Measurements from ENCODE around the gene ATP6V1A.

The ATP6V1A gene

DNA sequence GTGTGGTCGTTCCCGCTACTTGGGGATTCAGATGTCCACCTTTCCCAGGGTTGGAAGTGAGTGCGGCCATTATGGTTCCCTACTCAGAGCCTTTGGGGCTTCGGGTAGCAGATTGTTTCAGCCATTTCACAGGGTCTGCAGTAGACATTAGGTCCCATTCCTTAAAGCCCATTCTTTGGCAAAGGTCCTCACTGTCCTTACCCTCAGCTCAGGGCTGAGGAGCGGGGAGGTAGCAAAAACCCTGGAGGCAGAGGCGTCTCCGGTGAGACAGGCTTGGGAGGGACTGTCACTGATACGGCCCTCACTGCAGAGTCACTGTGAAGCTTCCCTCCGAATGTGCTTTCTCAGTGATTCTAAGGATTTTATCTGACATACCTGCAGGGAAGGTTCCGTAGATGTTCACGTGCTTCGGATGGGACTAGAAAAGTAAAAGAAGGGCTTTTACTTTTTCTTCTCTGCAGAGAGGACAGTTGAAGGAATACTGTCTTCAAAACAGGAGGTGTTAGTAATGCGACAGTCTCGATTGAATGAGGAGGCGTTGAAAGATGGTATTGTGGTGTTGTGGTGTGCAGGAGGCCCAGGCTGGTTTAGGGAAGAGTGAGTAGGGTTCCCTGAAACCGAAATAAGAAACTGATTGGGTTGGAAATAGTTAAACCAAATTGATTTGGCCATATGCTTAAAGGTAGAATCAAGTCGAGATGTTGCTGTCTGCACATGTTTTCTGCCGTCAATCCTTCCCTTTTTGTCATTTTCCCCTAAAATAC is 630 bp downstream of the ATP6V1A start:
- H3K4me1 Mint-ChIP-seq, result peaks cover 40% of the 10 kb centered on the region
- no peaks in the 10 kb centered on the region for H3K36me3 Mint-ChIP-seq (ENCODE audit: low read depth)
- H3K4me3 Mint-ChIP-seq, result peak overlapping the region; percentile 96 to 100 (median 96)
- H3K27me3 Mint-ChIP-seq (ENCODE audit: low read depth), result no peaks in the 10 kb centered on the region
- peak overlapping the region; percentile 100 for H3K27ac Mint-ChIP-seq
- H3K9me3 Mint-ChIP-seq, result no peaks in the 10 kb centered on the region
- TF ChIP-seq, protein P1, sequence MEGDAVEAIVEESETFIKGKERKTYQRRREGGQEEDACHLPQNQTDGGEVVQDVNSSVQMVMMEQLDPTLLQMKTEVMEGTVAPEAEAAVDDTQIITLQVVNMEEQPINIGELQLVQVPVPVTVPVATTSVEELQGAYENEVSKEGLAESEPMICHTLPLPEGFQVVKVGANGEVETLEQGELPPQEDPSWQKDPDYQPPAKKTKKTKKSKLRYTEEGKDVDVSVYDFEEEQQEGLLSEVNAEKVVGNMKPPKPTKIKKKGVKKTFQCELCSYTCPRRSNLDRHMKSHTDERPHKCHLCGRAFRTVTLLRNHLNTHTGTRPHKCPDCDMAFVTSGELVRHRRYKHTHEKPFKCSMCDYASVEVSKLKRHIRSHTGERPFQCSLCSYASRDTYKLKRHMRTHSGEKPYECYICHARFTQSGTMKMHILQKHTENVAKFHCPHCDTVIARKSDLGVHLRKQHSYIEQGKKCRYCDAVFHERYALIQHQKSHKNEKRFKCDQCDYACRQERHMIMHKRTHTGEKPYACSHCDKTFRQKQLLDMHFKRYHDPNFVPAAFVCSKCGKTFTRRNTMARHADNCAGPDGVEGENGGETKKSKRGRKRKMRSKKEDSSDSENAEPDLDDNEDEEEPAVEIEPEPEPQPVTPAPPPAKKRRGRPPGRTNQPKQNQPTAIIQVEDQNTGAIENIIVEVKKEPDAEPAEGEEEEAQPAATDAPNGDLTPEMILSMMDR (IDR thresholded peaks at IDR 0.05; ENCODE audit: unreplicated experiment in 3 of 3), result no peak

DNA sequence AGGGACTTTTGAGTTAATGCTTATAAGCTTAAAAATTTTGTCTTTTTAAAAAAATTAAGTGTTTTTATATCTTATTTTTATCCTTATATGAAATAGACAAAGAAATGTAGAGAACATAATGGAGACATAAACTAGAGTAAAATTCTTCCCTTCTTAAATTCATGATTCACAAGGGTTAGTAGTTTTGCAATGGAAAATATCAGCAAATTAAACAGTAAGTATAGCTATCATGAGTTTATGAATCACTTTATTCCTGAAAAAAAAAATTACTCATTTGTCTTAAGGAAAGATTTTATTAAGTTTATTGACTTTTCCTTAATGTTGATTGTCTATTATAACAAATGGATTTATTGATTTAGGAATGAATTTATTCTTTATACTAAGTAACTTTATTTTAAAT is 4.3 kb downstream of the ATP6V1A start:
- TF ChIP-seq, protein P1 (IDR thresholded peaks at IDR 0.05; ENCODE audit: unreplicated experiment in 3 of 3), result no peak
- Mint-ChIP-seq H3K27me3 (ENCODE audit: low read depth) (no peaks in the 10 kb centered on the region), H3K9me3 (no peaks in the 10 kb centered on the region)

DNA sequence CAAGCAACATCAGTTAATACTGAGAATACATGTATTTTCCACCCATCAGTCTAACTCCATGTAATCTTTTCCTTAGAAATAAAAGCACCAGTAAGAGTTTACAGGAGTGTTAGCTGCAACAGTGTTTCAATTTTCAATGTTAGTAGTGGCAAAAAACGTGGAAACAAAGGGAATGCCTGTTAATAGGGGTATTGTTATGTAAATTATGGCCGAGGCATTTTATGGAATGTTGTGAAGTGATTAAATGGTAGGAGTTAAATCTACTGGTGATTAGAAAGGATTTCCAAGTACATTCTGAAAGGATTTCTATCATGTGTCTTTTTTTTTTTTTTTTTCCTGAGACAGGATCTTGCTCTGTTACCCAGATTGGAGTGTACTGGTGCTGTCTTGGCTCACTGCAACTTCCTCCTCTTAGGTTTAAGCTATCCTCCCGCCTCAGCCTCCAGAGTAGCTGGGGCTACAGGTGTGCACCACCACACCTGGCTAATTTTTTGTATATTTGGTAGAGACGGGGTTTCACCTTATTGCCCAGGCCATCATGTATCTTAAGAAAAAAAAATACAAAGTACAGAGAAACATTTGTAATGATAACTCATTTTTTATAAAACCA is 6.6 kb downstream of the ATP6V1A start:
- H3K9me3 Mint-ChIP-seq, result peaks cover 6% of the 10 kb centered on the region

More for the DNA sequence above, 4.3 kb downstream of the ATP6V1A start:
- H3K36me3 Mint-ChIP-seq (ENCODE audit: low read depth), result no peaks in the 10 kb centered on the region
- H3K4me1 Mint-ChIP-seq, result peaks cover 22% of the 10 kb centered on the region
- no peak overlapping the region for H3K4me3 Mint-ChIP-seq
- H3K27ac Mint-ChIP-seq, result no peak overlapping the region

DNA sequence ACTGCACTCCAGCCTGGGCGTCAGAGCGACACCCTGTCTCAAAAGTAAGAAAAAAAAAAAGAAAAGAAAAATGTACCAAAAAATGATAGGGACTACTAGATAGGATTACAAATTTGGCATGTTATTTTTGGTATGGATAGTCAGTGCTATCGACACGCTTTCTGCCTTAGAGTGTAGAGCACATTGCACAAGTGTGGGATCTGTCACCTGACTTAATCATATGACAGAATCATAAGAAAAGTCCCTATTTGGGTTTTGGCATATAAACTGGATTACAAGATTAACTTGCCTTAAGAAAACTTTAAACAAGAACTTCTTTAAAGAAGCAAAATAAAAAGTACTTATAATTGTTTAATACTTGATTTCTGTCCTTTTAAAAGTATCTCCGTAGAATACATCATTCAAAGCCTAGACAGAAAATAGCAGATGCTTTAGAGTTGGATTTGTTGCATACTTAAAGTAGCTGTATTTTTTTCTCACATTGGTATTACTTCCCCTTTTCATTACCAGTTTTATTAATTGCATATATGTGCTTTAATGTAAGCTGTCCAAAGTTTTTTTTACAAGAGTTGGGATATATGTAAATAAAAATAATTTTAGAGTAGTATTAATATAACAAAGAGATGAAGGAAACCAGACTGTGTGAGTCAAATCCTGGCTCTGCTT is 7.8 kb downstream of the ATP6V1A start:
- Mint-ChIP-seq H3K4me1 (peaks cover 3% of the 10 kb centered on the region), H3K36me3 (ENCODE audit: low read depth) (peaks cover 13% of the 10 kb centered on the region), H3K27ac (no peak overlapping the region), H3K27me3 (ENCODE audit: low read depth) (no peaks in the 10 kb centered on the region), H3K4me3 (no peak overlapping the region), H3K9me3 (peaks cover 10% of the 10 kb centered on the region)
- TF ChIP-seq, protein P1 (IDR thresholded peaks at IDR 0.05; ENCODE audit: unreplicated experiment in 3 of 3), result no peak

More for the DNA sequence above, 6.6 kb downstream of the ATP6V1A start:
- Mint-ChIP-seq H3K27ac (no peak overlapping the region), H3K36me3 (ENCODE audit: low read depth) (peaks cover 8% of the 10 kb centered on the region), H3K4me3 (no peak overlapping the region), H3K4me1 (peaks cover 12% of the 10 kb centered on the region), H3K27me3 (ENCODE audit: low read depth) (no peaks in the 10 kb centered on the region)
- TF ChIP-seq, protein P1 (IDR thresholded peaks at IDR 0.05; ENCODE audit: unreplicated experiment in 3 of 3), result no peak

DNA sequence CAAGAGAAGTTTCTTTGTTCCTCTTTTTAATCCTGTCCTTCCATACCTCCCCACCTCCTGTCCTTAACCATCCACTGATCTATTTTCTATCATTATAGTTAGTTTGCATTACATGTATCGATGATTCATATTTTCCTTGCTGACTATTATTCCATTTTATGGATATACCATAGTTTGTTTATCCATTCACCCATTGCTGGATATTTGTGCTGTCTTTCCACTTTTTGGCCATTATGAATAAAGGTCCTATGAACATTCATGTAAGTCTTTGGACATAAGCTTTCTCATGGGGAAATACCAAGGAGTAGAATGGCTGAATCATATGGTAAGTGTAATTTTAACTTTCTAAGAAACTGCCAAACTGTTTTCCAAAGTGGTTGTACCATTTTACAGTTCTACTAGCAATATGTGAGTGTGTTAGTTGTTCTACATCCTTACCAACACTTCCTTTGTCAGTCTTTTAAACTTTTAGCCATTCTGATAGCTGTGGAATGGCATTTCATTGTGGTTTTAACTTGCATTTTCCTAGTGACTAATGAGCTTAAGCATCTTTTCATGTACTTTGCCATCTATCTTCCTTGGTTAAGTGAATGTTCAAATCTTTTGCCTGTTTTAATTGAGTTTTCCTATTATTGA is 11.7 kb downstream of the ATP6V1A start:
- H3K27ac Mint-ChIP-seq, result no peak overlapping the region
- peaks cover 13% of the 10 kb centered on the region for H3K36me3 Mint-ChIP-seq (ENCODE audit: low read depth)
- no peaks in the 10 kb centered on the region for H3K27me3 Mint-ChIP-seq (ENCODE audit: low read depth)
- H3K4me3 Mint-ChIP-seq, result no peak overlapping the region
- no peaks in the 10 kb centered on the region for H3K4me1 Mint-ChIP-seq
- TF ChIP-seq, protein P1 (IDR thresholded peaks at IDR 0.05; ENCODE audit: unreplicated experiment in 3 of 3), result no peak
- H3K9me3 Mint-ChIP-seq, result peaks cover 10% of the 10 kb centered on the region
